Measurements from ENCODE around the gene ZNF705A. TPM values are rescaled to one million over a fixed set of nuclear protein-coding genes. Genes with fewer than 3 reads are reported as not detected.
"Not testable (repeated sequence)": the region's sequence is repeated elsewhere in the genome, so short reads cannot be mapped to it uniquely, and the experiment has no call there.

Gene ZNF705A
- total RNA-seq, 1 experiment from 2014 or later: not detected

DNA sequence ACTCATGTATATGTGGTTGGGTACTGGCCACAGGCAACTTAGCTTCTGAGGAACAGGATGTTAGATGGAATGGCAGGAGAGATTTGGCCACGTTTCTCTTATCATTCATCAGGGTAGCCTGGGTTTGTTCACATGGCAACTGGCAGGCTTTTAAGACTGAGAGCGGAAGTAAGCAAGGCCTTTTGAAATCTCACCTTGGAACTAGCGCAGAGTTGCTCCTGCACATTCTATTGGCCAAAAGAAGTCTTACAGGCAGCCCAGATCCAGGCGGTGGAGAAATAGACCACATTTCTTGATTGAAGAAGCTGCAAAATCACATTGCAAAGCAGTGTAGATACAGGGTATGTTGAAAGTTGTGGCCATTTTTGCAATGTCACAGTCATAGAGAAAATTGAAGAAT, 29.7 kb upstream of the ZNF705A start:
- no peak overlapping the region for H2AFZ ChIP-seq (ENCODE audit: low read depth, low read length, poor library complexity, severe bottlenecking)
- no peaks in the 10 kb centered on the region for H3K79me2 ChIP-seq (ENCODE audit: insufficient read depth, low read length)
- no peaks in the 10 kb centered on the region for H3K36me3 ChIP-seq (ENCODE audit: control insufficient read depth in 1 of 2, insufficient read depth in 2 of 2, low read length in 2 of 2)
- no peaks in the 10 kb centered on the region for H4K20me1 ChIP-seq (ENCODE audit: insufficient read depth)
- CTCF ChIA-PET: no interaction called here
- no peak overlapping the region for H3K9ac ChIP-seq (ENCODE audit: low read length)
- no peak for TF ChIP-seq POLR2AphosphoS5 (IDR thresholded peaks at IDR 0.05; ENCODE audit: low read depth, low read length)
- no peak for TF ChIP-seq EZH2phosphoT487 (IDR thresholded peaks at IDR 0.05; ENCODE audit: borderline replicate concordance)
- no peak for TF ChIP-seq EZH2 (IDR thresholded peaks at IDR 0.05)
- no peak for TF ChIP-seq YY1 (IDR thresholded peaks at IDR 0.05; ENCODE audit: extremely low read depth, insufficient replicate concordance, low read depth, low read length)
- TF ChIP-seq JUND (IDR thresholded peaks at IDR 0.05): no peak
- TF ChIP-seq ZFX (IDR thresholded peaks at IDR 0.05): no peak
- TF ChIP-seq POLR2A (IDR thresholded peaks at IDR 0.05; ENCODE audit: borderline replicate concordance, extremely low read depth, insufficient read depth, insufficient read length): no peak
- TF ChIP-seq, protein P1, sequence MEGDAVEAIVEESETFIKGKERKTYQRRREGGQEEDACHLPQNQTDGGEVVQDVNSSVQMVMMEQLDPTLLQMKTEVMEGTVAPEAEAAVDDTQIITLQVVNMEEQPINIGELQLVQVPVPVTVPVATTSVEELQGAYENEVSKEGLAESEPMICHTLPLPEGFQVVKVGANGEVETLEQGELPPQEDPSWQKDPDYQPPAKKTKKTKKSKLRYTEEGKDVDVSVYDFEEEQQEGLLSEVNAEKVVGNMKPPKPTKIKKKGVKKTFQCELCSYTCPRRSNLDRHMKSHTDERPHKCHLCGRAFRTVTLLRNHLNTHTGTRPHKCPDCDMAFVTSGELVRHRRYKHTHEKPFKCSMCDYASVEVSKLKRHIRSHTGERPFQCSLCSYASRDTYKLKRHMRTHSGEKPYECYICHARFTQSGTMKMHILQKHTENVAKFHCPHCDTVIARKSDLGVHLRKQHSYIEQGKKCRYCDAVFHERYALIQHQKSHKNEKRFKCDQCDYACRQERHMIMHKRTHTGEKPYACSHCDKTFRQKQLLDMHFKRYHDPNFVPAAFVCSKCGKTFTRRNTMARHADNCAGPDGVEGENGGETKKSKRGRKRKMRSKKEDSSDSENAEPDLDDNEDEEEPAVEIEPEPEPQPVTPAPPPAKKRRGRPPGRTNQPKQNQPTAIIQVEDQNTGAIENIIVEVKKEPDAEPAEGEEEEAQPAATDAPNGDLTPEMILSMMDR (IDR thresholded peaks at IDR 0.05 in 2 of 3, conservative IDR thresholded peaks at IDR 0.05 in 1 of 3; ENCODE audit: borderline replicate concordance in 1 of 3, insufficient read depth in 1 of 3, low read depth in 2 of 3, low read length in 2 of 3): no peak
- no peaks in the 10 kb centered on the region for H3K9me2 ChIP-seq (ENCODE audit: insufficient read depth)
- no peak overlapping the region for H3K27ac ChIP-seq (ENCODE audit: low read depth, low read length)
- no peaks in the 10 kb centered on the region for H3K27me3 ChIP-seq (ENCODE audit: insufficient read depth, low read length)
- RAD21 ChIA-PET (ENCODE audit: low non-redundant PET in 1 of 2, low total read pairs in 2 of 2, uncharacterized antibody in 2 of 2, unreplicated experiment in 2 of 2): no interaction called here
- BruUV-seq (replicated peaks): no TSS peak
- H3K4me1 ChIP-seq (ENCODE audit: control insufficient read depth in 1 of 2, insufficient read depth in 2 of 2, low read length in 2 of 2): no peaks in the 10 kb centered on the region
- no peaks in the 10 kb centered on the region for H3K9me3 ChIP-seq (ENCODE audit: control insufficient read depth in 1 of 2, insufficient read depth in 1 of 2, low read depth in 1 of 2, low read length in 2 of 2)
- DNase-seq (ENCODE audit: low read depth, low spot score) (no peak), ATAC-seq (no peak)
- H3K4me2 ChIP-seq (ENCODE audit: low read length): no peak overlapping the region
- H3K4me3 ChIP-seq (replicated peaks in 1 of 2; ENCODE audit: low read depth in 1 of 2, low read length in 2 of 2): no peak overlapping the region
- intact Hi-C loops (cut with micrococcal nuclease): no loop called here
- POLR2A ChIA-PET: no interaction called here

DNA sequence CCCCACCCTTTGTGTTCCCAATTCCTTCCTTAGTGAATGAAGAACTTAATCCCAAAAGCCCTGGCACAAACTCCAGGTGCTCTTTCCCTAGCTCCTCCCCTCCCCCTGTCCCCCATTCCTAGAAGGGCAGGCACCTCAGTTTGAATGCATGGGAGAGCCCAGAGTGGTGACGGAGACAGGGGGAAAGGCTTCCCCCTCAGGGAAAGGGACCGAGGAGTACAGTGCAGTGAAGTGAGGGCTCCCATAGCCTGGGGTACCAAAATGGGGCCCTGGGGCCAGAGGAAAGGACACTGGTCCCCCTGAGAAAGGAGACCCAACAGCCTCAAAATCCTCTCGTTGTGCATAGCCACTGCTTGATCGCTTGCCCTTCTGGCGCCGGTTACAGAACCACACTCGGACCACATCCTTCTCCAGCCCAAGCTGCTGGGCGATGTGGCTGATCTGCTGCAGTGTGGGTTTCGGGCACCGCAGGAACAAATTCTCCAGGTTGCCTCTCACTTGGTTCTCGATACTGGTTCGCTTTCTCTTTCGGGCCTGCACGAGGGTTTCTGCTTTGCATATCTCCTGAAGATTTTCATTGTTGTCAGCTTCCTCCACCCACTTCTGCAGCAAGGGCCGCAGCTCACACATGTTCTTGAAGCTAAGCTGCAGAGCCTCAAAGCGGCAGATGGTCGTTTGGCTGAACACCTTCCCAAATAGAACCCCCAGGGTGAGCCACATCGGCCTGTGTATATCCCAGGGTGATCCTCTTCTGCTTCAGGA, 23.0 kb upstream of the ZNF705A start:
- ATAC-seq; H3K9me3 ChIP-seq (ENCODE audit: control insufficient read depth in 1 of 2, insufficient read depth in 1 of 2, low read depth in 1 of 2, low read length in 2 of 2); H4K20me1 ChIP-seq (ENCODE audit: insufficient read depth); H3K36me3 ChIP-seq (ENCODE audit: control insufficient read depth in 1 of 2, insufficient read depth in 2 of 2, low read length in 2 of 2); BruUV-seq (replicated peaks); RAD21 ChIA-PET (ENCODE audit: low non-redundant PET in 1 of 2, low total read pairs in 2 of 2, uncharacterized antibody in 2 of 2, unreplicated experiment in 2 of 2); H3K4me2 ChIP-seq (ENCODE audit: low read length); H3K27me3 ChIP-seq (ENCODE audit: insufficient read depth, low read length); H3K9me2 ChIP-seq (ENCODE audit: insufficient read depth); intact Hi-C loops (cut with micrococcal nuclease); H3K4me3 ChIP-seq (replicated peaks in 1 of 2; ENCODE audit: low read depth in 1 of 2, low read length in 2 of 2); POLR2A ChIA-PET; H3K9ac ChIP-seq (ENCODE audit: low read length); CTCF ChIA-PET; H3K4me1 ChIP-seq (ENCODE audit: control insufficient read depth in 1 of 2, insufficient read depth in 2 of 2, low read length in 2 of 2); DNase-seq (ENCODE audit: low read depth, low spot score); H3K27ac ChIP-seq (ENCODE audit: low read depth, low read length); H2AFZ ChIP-seq (ENCODE audit: low read depth, low read length, poor library complexity, severe bottlenecking); H3K79me2 ChIP-seq (ENCODE audit: insufficient read depth, low read length): not testable (repeated sequence)

DNA sequence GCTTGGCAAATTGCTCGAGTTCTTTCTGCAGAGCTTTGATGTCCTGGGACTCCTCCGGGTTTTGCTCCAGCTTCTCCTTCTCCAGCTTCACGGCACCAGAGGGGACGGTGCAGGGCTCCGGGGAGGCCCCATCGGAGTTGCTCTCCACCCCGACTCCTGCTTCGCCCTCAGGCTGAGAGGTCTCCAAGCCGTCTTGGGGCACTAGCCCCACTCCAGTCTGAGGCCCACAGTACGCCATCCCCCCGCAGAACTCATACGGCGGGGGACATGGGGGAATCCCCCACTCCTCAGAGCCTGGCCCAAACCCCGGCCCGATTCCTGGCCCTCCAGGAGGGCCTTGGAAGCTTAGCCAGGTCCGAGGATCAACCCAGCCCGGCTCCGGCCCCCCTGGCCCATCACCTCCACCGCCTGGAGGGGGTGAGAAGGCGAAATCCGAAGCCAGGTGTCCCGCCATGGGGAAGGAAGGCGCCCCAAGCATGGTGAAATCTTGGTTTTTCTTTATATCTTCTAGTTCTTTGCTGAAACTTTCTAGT, 22.4 kb upstream of the ZNF705A start:
- H3K9ac ChIP-seq (ENCODE audit: low read length); ATAC-seq: not testable (repeated sequence)

More for the DNA sequence above, 22.4 kb upstream of the ZNF705A start:
- H3K9me2 ChIP-seq (ENCODE audit: insufficient read depth); H3K36me3 ChIP-seq (ENCODE audit: control insufficient read depth in 1 of 2, insufficient read depth in 2 of 2, low read length in 2 of 2); H3K27ac ChIP-seq (ENCODE audit: low read depth, low read length); H3K79me2 ChIP-seq (ENCODE audit: insufficient read depth, low read length); H3K27me3 ChIP-seq (ENCODE audit: insufficient read depth, low read length); H3K4me3 ChIP-seq (replicated peaks in 1 of 2; ENCODE audit: low read depth in 1 of 2, low read length in 2 of 2); H2AFZ ChIP-seq (ENCODE audit: low read depth, low read length, poor library complexity, severe bottlenecking); BruUV-seq (replicated peaks); intact Hi-C loops (cut with micrococcal nuclease); CTCF ChIA-PET; H4K20me1 ChIP-seq (ENCODE audit: insufficient read depth); H3K4me1 ChIP-seq (ENCODE audit: control insufficient read depth in 1 of 2, insufficient read depth in 2 of 2, low read length in 2 of 2); POLR2A ChIA-PET; RAD21 ChIA-PET (ENCODE audit: low non-redundant PET in 1 of 2, low total read pairs in 2 of 2, uncharacterized antibody in 2 of 2, unreplicated experiment in 2 of 2); DNase-seq (ENCODE audit: low read depth, low spot score); H3K9me3 ChIP-seq (ENCODE audit: control insufficient read depth in 1 of 2, insufficient read depth in 1 of 2, low read depth in 1 of 2, low read length in 2 of 2); H3K4me2 ChIP-seq (ENCODE audit: low read length): not testable (repeated sequence)

Data from HCT116 (cell line).